GM18502 (cell line): Measurements from ENCODE around the gene BARHL2.

ENCODE experiments used
- ATAC-seq: cut with Tn5 transposase; IDR thresholded peaks from one replicate; pipeline ENCODE4 v1.9.1; 2021; ENCODE audit warnings: mild to moderate bottlenecking; ENCODE audit not compliant: unreplicated experiment, poor library complexity

The BARHL2 gene

DNA sequence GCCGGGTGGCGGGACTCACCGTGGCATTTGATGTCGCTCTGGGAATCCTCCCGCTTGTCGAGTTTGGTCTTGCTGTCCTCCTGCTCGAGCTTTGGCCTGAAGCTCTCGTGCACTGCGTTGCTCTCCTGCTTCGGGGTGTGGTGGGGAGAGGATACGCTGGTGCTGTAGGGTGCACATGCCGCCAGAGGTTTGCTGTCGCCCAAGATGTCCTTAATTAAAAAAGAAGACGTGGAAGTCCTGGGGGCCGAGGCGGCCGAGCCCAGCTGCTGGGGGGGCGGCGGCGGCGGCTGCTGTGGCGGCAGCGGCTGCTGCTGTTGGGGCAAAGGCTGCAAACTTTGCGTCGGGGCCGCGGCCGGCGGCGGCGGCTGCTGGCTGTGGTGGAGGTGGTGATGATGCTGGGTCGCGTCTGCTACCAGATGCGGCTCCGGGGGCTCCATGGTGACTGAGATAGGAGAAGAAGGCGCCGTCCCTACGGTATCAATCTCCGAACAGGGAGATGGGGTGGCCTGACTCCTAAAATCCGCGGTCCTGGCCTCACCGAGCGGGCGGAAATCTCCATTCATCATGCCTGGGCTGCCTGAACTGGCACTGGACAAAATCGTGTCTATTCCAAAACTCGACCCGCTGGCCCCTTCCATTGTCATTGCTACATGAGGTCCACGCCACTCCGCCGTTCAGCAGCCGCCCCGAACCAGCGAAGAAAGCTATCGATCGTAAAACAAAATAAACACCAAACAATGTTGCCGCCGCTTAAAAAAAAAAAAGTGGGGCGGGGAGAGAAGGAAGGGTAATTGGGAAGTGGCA lies at the start of gene BARHL2:
Gene BARHL2, minus strand, starts transcription at position 751 of the 804 bp plus-strand sequence. Its CDS starts 107 bp downstream, at position 644.
- no peak for ATAC-seq

DNA sequence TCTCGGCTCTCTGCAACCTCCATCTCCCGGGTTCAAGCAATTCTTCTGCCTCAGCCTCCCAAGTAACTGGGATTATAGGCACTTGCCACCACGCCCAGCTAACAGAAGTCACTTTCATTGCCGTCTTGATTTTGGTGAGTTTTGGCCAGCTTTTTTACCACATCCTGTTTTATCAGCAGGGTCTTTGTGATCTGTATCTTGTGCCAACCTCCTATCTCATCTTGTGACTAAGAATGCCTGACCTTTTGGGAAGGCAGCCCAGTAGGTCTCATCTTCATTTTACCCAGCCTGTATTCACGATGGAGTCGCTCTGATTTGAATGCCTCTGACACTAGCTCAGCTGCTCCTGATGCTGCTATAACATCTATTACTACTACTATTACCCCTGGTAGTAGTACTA lies 46.8 kb upstream of the BARHL2 start:
- no peak for ATAC-seq

DNA sequence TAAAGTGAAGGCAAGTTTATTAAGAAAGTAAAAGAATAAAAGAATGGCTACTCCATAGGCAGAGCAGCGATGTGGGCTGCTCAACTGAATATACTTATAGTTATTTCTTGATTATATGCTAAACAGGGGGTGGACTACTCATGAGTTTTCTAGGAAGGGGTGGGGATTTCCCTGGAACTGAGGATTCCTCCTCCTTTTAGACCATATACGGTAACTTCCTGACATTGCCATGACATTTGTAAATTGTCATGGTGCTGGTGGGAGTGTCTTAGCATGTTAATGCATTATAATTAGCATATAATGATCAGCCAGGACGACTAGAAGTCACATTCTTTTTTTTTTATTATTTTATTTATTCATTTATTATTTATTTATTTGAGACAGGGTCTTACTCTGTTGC lies 46.4 kb upstream of the BARHL2 start:
- no peak for ATAC-seq

DNA sequence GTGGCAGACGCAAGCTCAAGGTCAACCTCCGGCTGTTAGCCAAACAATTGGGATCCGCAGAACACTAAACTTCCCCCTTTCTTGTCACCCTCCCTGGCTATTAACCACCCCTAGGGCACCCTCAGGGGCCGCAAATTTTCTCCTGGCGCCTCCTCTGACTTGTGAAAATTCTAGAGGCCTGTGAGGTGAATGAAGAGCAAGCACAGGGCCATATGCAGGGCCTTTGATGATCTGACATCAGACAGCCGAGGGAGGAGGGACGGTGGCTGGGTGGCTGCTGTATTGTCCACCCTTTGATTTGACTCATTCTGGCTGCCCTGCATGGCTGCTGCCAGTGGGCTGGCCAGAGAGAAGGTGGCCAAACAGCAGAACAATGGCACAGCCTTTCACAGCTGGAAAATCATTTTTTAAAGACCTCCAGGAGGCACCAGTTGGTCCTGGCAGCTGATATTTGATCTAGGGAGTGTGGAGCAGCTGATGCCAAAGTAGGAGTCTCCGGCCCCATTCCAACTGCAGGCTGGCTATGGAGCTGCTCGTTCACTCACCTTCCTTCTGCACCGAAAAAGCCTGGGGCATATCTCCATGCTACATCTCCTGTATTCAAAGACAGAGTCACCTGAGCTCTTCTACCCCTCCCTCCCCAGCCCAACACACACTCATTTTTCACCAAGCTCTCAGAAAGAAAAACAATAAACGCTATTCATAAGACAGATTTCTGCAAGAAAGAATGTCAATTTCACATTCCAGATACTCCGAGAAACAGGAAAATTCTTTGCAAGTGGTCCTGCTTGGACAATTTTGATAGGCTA lies 44.9 kb upstream of the BARHL2 start:
- no peak for ATAC-seq

DNA sequence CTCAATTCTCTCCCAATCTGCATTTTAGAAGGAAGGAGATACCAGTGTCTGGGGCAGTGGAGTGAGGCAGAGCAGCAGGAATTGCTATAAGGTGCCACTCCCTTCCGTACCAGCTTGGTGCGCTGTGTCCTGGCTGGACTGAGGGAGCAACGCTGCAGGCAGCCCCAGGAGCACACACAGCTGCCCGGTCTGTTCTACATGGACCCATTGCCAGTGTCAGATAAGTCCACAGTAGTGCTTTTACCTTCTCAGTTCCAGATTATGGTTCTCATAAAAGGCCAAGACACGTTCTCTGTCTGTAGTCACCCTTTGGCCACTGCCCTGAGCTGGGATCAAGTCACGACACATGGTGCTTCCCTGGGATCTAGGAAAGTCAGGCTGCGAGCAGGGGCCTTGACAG lies 44.1 kb upstream of the BARHL2 start:
- ATAC-seq = no peak

DNA sequence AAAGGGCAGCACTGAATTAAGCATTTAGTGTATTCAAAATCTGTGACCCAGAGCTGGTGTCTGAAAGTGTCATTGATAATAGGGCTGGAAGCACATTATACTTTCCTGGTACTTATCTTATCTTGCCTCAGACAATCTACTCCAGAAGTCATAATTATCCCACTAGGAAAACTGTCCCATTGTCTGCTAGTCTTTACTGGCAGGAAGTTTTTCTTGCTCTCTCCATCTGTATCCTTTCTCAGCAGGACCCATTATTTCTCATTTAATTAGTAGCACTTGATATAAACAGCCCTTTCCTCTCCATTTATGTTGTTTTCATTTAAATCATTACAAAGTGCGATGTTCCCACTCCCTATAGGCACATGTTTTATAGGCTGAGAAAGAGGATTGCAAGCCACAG lies 36.5 kb upstream of the BARHL2 start:
- no peak for ATAC-seq

DNA sequence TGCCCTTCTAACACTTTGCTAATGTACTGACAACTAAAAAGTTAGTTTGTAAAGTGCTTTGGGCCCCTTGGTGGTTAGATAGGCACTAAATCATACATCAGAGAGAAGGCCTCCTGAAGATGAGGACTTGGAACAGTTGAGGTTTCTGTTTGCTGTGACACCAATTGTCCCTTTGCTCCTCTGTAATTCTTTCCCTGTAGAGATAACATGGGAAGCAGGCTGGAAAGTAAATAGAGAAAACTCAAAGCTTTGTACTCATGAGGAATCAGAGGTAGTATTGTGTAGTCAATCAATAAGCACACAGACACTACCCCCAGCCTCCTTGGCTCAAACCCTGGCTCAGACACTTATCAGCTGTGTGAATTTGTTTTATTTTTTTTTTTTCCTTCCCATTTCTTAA lies 31.6 kb upstream of the BARHL2 start:
- no peak for ATAC-seq

DNA sequence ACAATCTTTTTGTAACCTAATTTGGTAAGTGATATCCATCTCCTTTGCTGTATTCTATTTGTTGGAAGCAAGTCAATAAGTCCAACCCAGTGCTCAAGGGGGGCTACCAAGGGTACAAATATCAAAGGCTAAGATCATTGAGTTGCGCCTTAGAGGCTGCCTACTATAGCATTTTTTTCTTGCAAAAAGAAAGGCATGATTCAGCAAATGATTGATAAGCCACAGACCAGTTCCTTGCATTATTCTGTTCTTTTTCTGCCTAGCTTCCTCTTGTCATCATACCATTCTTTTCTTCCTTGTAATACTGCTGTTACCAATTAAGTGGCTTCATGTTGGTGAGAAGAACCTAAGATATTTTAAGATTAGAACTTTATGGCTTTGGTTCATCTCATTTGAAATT lies 29.8 kb upstream of the BARHL2 start:
- no peak for ATAC-seq

DNA sequence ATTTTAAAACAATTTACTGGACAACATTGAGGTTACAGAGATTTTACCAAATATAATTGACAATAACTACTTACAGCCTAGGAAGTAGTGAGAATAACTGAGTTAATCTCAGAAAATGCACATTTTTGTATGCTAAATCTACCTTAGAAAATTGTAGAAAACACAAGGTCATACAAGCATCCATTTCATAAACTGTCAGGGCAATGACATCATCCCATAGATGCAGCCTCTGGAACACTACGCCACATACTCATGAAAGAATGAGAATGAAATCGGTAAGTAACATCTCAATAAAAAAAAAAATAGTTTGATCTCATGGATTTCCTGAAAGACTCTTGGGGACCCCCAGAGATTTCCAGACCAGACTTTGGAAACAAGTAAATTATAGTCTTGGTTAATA lies 28.9 kb upstream of the BARHL2 start:
- no peak for ATAC-seq

DNA sequence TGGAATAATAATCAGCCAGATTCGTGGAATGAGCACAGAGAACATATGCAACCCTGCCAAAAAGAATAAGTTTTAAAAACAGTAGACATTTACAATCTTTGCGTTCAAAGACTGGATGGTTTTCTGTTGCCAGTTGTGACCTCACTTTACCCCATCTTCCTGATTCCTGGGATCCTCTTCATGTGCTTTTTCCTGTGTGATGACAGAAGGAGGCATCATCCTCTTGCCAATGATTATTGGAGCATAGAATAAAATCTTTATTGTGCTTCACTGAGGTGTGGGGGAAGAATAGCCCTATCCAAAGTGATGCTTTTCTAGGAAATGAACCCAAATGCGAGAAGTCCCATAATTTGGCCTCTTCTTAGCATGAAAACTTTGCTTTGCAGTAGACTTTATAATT lies 15.0 kb upstream of the BARHL2 start:
- ATAC-seq = no peak

DNA sequence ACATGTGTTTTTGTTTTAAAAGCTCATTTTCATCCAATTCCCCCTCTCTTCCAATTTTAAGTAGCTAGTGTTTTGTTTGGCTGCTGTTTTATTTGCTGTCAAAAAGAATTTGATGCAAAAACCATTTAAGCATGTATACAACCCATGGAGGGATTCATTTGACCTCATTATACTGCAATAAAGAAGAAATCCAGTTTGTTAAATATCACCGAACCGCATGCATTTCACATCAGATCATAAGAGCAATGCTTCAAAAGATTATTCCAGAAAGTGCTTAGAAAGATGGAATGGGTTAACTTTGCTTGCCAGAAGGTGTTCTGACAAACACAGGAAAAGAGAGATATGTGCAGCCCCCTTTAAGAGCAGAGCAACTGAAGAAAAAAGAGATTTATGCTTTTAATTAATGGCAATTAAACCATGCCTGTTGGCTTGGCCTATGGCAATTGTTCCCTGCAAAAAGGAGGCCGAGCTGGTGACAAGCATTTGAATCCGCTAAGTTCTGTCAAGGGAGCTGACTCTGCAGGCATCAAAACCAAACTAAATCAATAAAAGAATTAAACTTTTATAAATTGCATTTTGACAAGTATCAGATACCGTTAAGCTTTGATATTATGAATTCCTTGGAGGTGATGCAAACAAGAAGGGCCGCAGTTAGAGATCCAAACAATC lies 14.4 kb upstream of the BARHL2 start:
- no peak for ATAC-seq

DNA sequence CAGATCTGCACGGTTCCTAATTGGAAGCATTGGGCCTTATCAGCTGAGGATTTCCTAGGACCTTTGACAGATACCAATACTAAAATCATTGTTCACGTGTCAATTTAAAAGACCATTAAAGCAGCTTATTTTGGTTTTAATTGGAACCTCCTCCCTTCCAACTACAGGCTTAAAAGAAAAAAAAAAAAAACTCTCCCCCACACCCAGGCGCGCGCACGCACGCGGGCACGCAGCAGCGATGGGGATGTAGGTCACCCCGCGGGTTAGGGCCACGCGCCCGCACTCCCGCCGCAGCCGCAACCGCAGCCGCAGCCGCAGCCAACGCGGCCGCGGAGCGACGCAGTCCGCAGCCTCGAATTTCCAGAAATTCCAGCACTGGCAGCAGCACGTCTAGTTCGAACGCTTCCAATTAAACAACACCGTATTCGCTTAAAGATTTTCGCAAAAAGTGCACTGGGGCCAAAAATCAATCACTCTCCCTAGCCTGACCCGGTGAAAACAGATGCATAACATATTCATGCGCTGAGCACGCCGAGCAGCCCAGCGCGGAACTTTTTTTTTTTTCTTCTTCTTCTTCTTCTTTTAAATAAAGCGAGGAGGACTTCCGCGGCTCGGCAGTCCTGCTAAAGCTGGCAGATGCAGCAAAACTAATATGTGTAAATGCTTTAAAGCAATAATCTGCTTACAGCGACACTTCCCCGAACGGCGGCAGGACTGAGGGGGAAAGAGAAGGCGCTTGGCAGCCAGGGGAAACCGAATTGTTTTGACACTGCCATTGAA lies 13.3 kb upstream of the BARHL2 start:
- ATAC-seq = no peak

DNA sequence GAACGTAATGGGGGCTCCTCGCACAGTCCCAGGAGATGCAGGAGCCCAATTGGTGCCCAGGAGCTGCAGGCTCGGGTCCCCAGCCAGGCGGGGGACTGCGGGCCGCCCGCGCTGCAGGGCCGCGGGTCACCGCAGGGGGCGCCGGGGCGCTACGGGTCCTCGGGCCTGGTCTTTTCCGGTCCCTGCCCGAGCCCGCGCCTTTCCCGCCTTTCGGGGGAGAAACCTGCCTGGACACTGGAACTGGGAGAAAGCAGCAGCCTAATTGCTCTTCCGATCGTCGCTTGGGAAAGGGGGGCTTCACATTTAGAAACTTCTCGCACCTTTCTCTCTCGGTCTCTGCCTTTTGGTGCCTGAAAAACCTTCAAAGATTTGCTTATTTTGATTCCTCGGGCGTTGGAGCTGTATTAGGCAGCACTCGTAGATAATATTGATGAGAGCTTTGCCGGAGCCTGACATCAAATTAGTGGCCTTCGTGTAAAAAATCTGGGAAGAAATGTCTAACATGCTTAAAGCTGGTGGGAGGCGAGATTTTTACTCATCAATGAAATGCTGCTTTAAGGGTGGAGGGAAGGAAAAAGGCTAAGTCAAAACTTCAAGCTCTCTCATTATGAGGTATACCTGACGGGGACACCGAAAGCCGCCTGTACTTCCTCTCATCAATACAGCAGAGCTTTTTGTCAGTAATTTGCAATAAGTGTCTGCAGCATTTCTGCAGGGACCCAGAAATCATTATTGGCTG lies 12.6 kb upstream of the BARHL2 start:
- ATAC-seq = no peak

DNA sequence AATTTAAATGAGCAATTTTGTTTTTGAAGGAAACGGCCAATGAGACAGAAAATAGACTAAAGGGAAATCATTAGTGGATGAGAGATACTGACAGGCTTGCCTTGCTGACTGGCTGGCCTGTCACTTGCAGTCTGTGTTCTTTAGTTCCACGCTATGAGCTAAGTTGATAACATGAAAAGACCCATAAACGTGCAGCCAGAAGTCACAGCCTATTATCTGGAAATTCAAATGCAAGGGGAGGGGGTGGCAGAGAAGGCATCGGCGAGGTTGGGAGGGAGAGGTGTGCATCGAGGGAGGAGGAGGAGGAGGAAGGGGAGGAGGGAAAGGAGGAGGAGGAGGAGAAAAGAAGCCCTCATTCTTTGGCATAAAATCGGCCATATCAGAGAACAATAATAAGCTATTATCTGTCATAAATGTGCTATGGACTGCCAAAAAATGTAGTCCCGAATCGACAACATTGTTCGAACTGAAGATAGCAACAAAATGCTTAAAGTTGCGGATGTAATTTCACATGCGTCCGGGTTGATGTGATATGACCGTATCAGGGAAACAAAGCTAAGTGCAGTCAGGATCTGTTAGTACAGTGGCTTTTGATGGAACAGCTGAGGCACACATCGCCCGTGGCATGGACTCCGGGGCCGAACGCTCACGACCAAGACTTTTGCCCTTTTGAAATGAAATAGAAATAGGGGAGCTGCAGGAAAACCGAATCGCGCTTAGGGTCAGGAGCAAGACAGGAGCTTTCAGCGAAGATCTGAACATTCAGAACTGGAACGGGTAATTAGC lies 11.6 kb upstream of the BARHL2 start:
- no peak for ATAC-seq

DNA sequence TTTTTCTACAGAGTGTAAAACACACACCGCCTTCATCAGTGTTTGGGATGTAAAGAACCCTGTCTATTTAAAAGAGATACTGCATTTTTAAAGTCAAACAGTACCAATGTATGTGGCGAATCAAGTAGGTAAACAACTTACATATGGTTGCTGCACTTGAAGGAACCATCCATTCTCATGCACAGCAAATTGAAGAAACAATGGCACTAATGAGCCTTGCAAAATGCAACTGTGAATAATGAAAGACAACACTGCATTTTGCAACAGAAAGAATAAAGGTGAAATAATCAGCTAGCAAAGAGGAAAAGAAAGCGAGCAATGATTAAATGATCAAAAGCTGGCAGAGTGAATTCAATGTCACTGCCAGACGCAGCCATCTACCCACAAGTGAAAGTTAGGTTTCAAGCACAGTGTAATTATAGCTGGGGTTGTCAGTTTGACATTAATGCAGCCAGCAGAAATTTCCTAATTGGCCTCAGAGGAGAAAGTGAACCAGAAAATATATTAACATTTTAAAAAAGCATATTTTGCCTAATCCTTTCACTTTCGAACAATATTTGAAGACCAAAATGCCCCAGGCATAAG lies 10.9 kb upstream of the BARHL2 start:
- no peak for ATAC-seq

DNA sequence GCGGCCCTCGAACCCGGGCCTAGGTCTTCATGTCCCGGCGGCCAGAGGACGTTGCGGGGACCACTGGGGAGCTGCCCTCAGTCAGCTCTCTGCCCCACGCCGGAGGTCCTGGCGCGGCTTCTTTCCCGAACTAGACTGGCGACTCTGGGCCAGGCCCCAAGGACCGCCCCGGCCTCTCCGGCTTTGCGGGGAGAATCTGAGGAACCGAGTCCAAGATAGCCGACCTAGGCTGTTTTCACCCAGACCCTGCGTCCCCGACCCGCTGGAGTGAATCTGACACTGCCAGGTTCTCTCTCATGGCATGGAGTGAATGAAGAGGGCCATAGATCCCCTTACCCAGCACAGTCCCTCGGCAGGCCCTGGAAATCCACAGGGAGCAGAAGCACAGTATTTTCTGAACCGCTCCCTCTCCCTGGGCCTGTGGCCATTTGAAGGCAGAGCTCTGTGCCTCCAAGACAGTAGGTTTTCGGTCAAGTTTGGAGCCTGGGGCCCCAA lies 9.9 kb upstream of the BARHL2 start:
- ATAC-seq = no peak

DNA sequence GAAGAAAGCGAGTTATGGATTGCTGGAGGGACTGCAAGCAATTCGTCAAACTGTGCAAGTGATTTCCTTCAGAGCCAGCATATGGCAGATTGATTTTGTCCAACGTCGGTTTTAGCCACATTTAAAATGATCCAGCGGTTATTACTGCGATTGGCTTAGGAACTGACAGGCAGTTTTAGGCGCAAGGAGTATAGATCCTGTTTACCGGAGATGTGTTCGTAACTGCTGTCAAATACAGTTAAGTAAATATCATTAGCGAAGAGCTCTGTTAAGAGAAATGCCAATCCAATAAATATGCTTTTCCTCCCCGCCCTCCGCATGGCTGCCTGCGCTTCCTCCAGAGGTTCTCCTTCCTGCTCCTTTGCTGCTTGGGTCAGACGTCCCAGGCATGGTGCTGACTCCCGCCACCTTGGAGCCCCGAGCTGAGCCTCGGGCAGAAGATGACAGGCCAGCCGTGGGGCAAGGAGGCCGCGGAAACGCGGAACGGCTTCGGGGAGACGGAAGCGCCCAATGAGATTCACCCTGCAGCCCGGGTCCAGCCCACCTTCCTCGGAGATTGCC lies 9.4 kb upstream of the BARHL2 start:
- no peak for ATAC-seq
